HEK293 (cell line): ENCODE measurements around the gene RPRD1B.

Experiments used
- CTCF ChIA-PET: fragments of 350-600 bp; formaldehyde crosslinking; extraction: SDS; loops from one replicate; lab custom pipeline; 2021; ENCODE audit warnings: antibody characterized with exemption; lab: Yijun Ruan, JAX
- POLR2A ChIA-PET: fragments of 300-600 bp; formaldehyde crosslinking; extraction: SDS; loops from one replicate; lab custom pipeline; 2020; ENCODE audit warnings: antibody characterized with exemption, inconsistent platforms; lab: Yijun Ruan, JAX
- H3K27ac ChIP-seq: fragments of 200-500 bp; sonication (Bioruptor generic); 2 replicates; pipeline ENCODE4 v1.5.1; 2014; ENCODE audit warnings: low read depth, low read length, control low read depth, inconsistent platforms; ENCODE audit errors: extremely low read depth
- H3K36me3 ChIP-seq, 2 experiments: fragments of 200-500 bp in 1 of 2; sonication (Bioruptor generic) in 1 of 2; 1 replicate in 1 of 2; 2 replicates in 1 of 2; pipeline ENCODE4 v1.5.1; 2014 to 2017; ENCODE audit warnings: inconsistent platforms in 2 of 2, low read length in 2 of 2; ENCODE audit not compliant: control insufficient read depth in 2 of 2, insufficient read depth in 1 of 2
- H3K4me1 ChIP-seq: fragments of 200-500 bp; sonication (Bioruptor generic); 2 replicates; pipeline ENCODE4 v1.5.1; 2014; ENCODE audit warnings: mild to moderate bottlenecking, low read length, inconsistent platforms; ENCODE audit not compliant: control insufficient read depth, insufficient read depth
- H3K4me3 ChIP-seq: 2 replicates; pipeline ENCODE4 v1.5.1; 2011; ENCODE audit warnings: low read depth, mild to moderate bottlenecking, control low read depth, low read length, moderate library complexity
- H3K9me3 ChIP-seq: fragments of 200-500 bp; sonication (Bioruptor generic); 2 replicates; pipeline ENCODE4 v1.5.1; 2014; ENCODE audit warnings: low read depth, low read length, inconsistent platforms; ENCODE audit not compliant: control insufficient read depth, insufficient read depth
- FEZF1 ChIP-seq: fragments of 450-650 bp; formaldehyde crosslinking; IDR thresholded peaks from 2 replicates; pipeline ENCODE4 v1.5.1; 2016; ENCODE audit warnings: missing biosample characterization, missing genetic modification characterization
- HOXC10 ChIP-seq: sonication (generic); formaldehyde crosslinking; IDR thresholded peaks from 2 replicates; pipeline ENCODE4 v1.8.1; 2023; ENCODE audit warnings: mild to moderate bottlenecking, missing genetic modification reagents
- MZF1 ChIP-seq: fragments of 450-650 bp; formaldehyde crosslinking; IDR thresholded peaks from 2 replicates; pipeline ENCODE4 v1.5.1; 2017; ENCODE audit warnings: missing biosample characterization, missing genetic modification characterization, borderline replicate concordance
- RBAK ChIP-seq: fragments of 450-650 bp; formaldehyde crosslinking; IDR thresholded peaks from 2 replicates; pipeline ENCODE4 v1.5.1; 2016; ENCODE audit warnings: missing biosample characterization, missing genetic modification characterization
- SCRT2 ChIP-seq: fragments of 450-650 bp; formaldehyde crosslinking; IDR thresholded peaks from 2 replicates; pipeline ENCODE4 v1.5.1; 2016; ENCODE audit warnings: missing biosample characterization, missing genetic modification characterization
- TRIM28 ChIP-seq: IDR thresholded peaks from 2 replicates; pipeline ENCODE4 v1.6.1; 2011; ENCODE audit warnings: low read length, control low read depth, borderline replicate concordance
- ZBTB17 ChIP-seq: fragments of 450-650 bp; formaldehyde crosslinking; IDR thresholded peaks from 2 replicates; pipeline ENCODE4 v1.5.1; 2016; ENCODE audit warnings: missing biosample characterization, missing genetic modification characterization
- ZNF114 ChIP-seq: fragments of 450-650 bp; formaldehyde crosslinking; IDR thresholded peaks from 2 replicates; pipeline ENCODE4 v1.5.0; 2017; ENCODE audit warnings: missing biosample characterization, missing genetic modification characterization
- ZNF214 ChIP-seq: fragments of 450-650 bp; formaldehyde crosslinking; IDR thresholded peaks from 2 replicates; pipeline ENCODE4 v1.5.1; 2017; ENCODE audit warnings: missing biosample characterization, mild to moderate bottlenecking, missing genetic modification characterization, borderline replicate concordance
- ZNF23 ChIP-seq: fragments of 450-650 bp; formaldehyde crosslinking; IDR thresholded peaks from 2 replicates; pipeline ENCODE4 v1.5.1; 2016; ENCODE audit warnings: missing biosample characterization, missing genetic modification characterization, borderline replicate concordance
- ZNF24 ChIP-seq: fragments of 450-650 bp; formaldehyde crosslinking; IDR thresholded peaks from 2 replicates; pipeline ENCODE4 v1.5.1; 2016; ENCODE audit warnings: missing biosample characterization, missing genetic modification characterization
- ZNF248 ChIP-seq: fragments of 450-650 bp; formaldehyde crosslinking; IDR thresholded peaks from 2 replicates; pipeline ENCODE4 v1.5.1; 2017; ENCODE audit warnings: missing biosample characterization, missing genetic modification characterization
- ZNF266 ChIP-seq: fragments of 450-650 bp; formaldehyde crosslinking; IDR thresholded peaks from 2 replicates; pipeline ENCODE4 v1.5.1; 2016; ENCODE audit warnings: missing biosample characterization, missing genetic modification characterization, low read depth
- ZNF302 ChIP-seq: fragments of 450-650 bp; formaldehyde crosslinking; IDR thresholded peaks from 2 replicates; pipeline ENCODE4 v1.5.1; 2016; ENCODE audit warnings: missing biosample characterization, missing genetic modification characterization, low read depth
- ZNF311 ChIP-seq: fragments of 450-650 bp; formaldehyde crosslinking; IDR thresholded peaks from 2 replicates; pipeline ENCODE4 v1.5.1; 2017; ENCODE audit warnings: missing biosample characterization, missing genetic modification characterization, borderline replicate concordance
- ZNF341 ChIP-seq: fragments of 450-650 bp; formaldehyde crosslinking; IDR thresholded peaks from 2 replicates; pipeline ENCODE4; 2016; ENCODE audit warnings: low read depth, missing biosample characterization, missing genetic modification characterization
- ZNF391 ChIP-seq: fragments of 450-650 bp; formaldehyde crosslinking; IDR thresholded peaks from 2 replicates; pipeline ENCODE4 v1.5.1; 2016; ENCODE audit warnings: low read depth, missing biosample characterization, missing genetic modification characterization, borderline replicate concordance
- ZNF433 ChIP-seq: fragments of 450-650 bp; formaldehyde crosslinking; IDR thresholded peaks from 2 replicates; pipeline ENCODE4 v1.5.1; 2016; ENCODE audit warnings: missing biosample characterization, missing genetic modification characterization, low read depth
- ZNF549 ChIP-seq: fragments of 450-650 bp; IDR thresholded peaks from 2 replicates; pipeline ENCODE4 v1.5.1; 2018; ENCODE audit warnings: missing biosample characterization, missing genetic modification characterization, mild to moderate bottlenecking, inconsistent platforms, moderate library complexity
- ZNF585B ChIP-seq: fragments of 450-650 bp; formaldehyde crosslinking; IDR thresholded peaks from 2 replicates; pipeline ENCODE4 v1.5.1; 2016; ENCODE audit warnings: missing biosample characterization, missing genetic modification characterization
- ZNF692 ChIP-seq: fragments of 450-650 bp; formaldehyde crosslinking; IDR thresholded peaks from 2 replicates; pipeline ENCODE4 v1.5.1; 2016; ENCODE audit warnings: missing biosample characterization, missing genetic modification characterization
- ZNF791 ChIP-seq: fragments of 450-650 bp; formaldehyde crosslinking; IDR thresholded peaks from 2 replicates; pipeline ENCODE4 v1.5.1; 2016; ENCODE audit warnings: missing biosample characterization, missing genetic modification characterization
- ZNF837 ChIP-seq: fragments of 450-650 bp; formaldehyde crosslinking; IDR thresholded peaks from 2 replicates; pipeline ENCODE4 v1.5.1; 2016; ENCODE audit warnings: missing biosample characterization, missing genetic modification characterization
- ZSCAN23 ChIP-seq: fragments of 450-650 bp; formaldehyde crosslinking; IDR thresholded peaks from 2 replicates; pipeline ENCODE4 v1.5.1; 2016; ENCODE audit warnings: missing biosample characterization, missing genetic modification characterization
- TF ChIP-seq, protein P1 (sequence below): fragments of 450-650 bp; formaldehyde crosslinking; conservative IDR thresholded peaks from 2 replicates; pipeline ENCODE4 v1.5.1; 2016; ENCODE audit warnings: low read depth, missing biosample characterization, missing genetic modification characterization
- TF ChIP-seq, protein P2 (sequence below): IDR thresholded peaks from 2 replicates; pipeline ENCODE4 v1.6.1; 2011; ENCODE audit warnings: mild to moderate bottlenecking, low read depth, low read length, borderline replicate concordance
- TF ChIP-seq, protein P3 (sequence below): fragments of 450-650 bp; formaldehyde crosslinking; IDR thresholded peaks from 2 replicates; pipeline ENCODE4 v1.5.1; 2016; ENCODE audit warnings: missing biosample characterization, missing genetic modification characterization, low read depth

RPRD1B gene

DNA sequence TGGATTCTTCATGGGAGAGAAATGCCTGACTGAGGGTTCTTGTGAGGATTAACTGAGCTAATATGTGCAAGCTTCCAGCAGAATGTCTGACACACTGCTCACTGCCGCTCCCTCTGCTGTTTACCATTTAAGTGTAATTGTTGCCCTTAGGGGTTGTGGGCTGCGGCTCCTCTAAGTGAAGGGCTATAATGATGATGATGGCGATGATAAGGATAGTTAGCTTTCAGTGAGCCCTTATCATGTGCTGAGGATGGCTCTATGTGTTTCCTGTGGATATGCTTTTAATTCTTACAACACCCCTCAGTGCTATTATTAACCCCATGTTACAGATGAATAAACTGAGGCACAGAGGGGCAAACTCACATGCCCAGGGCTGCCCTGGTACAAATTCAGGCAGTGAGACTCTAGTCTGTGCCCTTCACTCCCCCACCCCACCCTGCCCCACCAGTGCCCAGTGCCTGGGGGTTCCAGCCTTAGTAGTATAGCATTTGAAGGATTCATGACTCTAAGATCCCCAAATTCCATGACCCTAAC is 98.1 kb downstream of the RPRD1B start (continued):
- TF ChIP-seq ZNF311 (tag by site-specific recombination) (no peak), ZNF302 (tag by site-specific recombination) (no peak), FEZF1 (tag by site-specific recombination) (no peak), HOXC10 (CRISPR knock-in tag) (no peak), ZNF214 (tag by site-specific recombination) (no peak), RBAK (tag by site-specific recombination) (no peak), ZNF23 (no peak), ZNF391 (tag by site-specific recombination) (no peak), ZNF791 (tag by site-specific recombination) (no peak), ZNF341 (tag by site-specific recombination) (no peak), ZNF24 (tag by site-specific recombination) (no peak)

GRCh38 chr20:38132156-38132909 is 98.8 kb downstream of the RPRD1B start:
- Histone ChIP-seq H3K4me1 (0 out of 2 replicates have a peak, but pooled peaks cover 4% of the 10 kb centered on the region), H3K4me3 (no peak overlapping the region), H3K9me3 (no peaks in the 10 kb centered on the region), H3K27ac (no peak overlapping the region), H3K36me3 (no peaks in the 10 kb centered on the region)
- POLR2A ChIA-PET = interaction anchor here (0.7 to 1.6 kb wide), 2 partner anchors 12 to 13 kb away, joined by 3 to 4 read pairs; no protein-coding TSS in a partner anchor
- CTCF ChIA-PET = interaction anchor here (0.6 to 1.6 kb wide), 2 partner anchors 13 to 32 kb away, joined by 4 to 6 read pairs; no protein-coding TSS in a partner anchor
- TF ChIP-seq ZBTB17 = no peak
- TF ChIP-seq, protein P1, sequence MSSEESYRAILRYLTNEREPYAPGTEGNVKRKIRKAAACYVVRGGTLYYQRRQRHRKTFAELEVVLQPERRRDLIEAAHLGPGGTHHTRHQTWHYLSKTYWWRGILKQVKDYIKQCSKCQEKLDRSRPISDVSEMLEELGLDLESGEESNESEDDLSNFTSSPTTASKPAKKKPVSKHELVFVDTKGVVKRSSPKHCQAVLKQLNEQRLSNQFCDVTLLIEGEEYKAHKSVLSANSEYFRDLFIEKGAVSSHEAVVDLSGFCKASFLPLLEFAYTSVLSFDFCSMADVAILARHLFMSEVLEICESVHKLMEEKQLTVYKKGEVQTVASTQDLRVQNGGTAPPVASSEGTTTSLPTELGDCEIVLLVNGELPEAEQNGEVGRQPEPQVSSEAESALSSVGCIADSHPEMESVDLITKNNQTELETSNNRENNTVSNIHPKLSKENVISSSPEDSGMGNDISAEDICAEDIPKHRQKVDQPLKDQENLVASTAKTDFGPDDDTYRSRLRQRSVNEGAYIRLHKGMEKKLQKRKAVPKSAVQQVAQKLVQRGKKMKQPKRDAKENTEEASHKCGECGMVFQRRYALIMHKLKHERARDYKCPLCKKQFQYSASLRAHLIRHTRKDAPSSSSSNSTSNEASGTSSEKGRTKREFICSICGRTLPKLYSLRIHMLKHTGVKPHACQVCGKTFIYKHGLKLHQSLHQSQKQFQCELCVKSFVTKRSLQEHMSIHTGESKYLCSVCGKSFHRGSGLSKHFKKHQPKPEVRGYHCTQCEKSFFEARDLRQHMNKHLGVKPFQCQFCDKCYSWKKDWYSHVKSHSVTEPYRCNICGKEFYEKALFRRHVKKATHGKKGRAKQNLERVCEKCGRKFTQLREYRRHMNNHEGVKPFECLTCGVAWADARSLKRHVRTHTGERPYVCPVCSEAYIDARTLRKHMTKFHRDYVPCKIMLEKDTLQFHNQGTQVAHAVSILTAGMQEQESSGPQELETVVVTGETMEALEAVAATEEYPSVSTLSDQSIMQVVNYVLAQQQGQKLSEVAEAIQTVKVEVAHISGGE = no peak
- no peak for TF ChIP-seq ZNF549 (tag by site-specific recombination)
- no peak for TF ChIP-seq ZSCAN23
- TF ChIP-seq, protein P2, sequence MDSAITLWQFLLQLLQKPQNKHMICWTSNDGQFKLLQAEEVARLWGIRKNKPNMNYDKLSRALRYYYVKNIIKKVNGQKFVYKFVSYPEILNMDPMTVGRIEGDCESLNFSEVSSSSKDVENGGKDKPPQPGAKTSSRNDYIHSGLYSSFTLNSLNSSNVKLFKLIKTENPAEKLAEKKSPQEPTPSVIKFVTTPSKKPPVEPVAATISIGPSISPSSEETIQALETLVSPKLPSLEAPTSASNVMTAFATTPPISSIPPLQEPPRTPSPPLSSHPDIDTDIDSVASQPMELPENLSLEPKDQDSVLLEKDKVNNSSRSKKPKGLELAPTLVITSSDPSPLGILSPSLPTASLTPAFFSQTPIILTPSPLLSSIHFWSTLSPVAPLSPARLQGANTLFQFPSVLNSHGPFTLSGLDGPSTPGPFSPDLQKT = no peak
- TF ChIP-seq TRIM28 = no peak
- TF ChIP-seq SCRT2 (tag by site-specific recombination) = no peak
- no peak for TF ChIP-seq ZNF585B (tag by site-specific recombination)
- TF ChIP-seq ZNF433 = no peak
- TF ChIP-seq ZNF266 (tag by site-specific recombination) = no peak
- TF ChIP-seq ZNF248 (tag by site-specific recombination) = no peak
- TF ChIP-seq, protein P3, sequence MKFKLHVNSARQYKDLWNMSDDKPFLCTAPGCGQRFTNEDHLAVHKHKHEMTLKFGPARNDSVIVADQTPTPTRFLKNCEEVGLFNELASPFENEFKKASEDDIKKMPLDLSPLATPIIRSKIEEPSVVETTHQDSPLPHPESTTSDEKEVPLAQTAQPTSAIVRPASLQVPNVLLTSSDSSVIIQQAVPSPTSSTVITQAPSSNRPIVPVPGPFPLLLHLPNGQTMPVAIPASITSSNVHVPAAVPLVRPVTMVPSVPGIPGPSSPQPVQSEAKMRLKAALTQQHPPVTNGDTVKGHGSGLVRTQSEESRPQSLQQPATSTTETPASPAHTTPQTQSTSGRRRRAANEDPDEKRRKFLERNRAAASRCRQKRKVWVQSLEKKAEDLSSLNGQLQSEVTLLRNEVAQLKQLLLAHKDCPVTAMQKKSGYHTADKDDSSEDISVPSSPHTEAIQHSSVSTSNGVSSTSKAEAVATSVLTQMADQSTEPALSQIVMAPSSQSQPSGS = no peak
- TF ChIP-seq ZNF692 (tag by site-specific recombination) = no peak
- TF ChIP-seq ZNF837 (tag by site-specific recombination) = no peak
- TF ChIP-seq MZF1 (tag by site-specific recombination) = no peak
- TF ChIP-seq ZNF114 (tag by site-specific recombination) = no peak
